Mesendoderm (in vitro differentiated cells): ENCODE results near the gene AMER3.

Experiments
- DNase-seq: peaks from one replicate; pipeline ENCODE4 v3.0.0; 2013
- H2AK5ac ChIP-seq: 2 replicates; pipeline ENCODE4 v1.6.1; 2013; ENCODE audit warnings: low read length, inconsistent platforms
- H2BK120ac ChIP-seq: 2 replicates; pipeline ENCODE4 v1.6.1; 2013; ENCODE audit warnings: low read depth, mild to moderate bottlenecking, low read length, moderate library complexity, mixed read lengths
- H2BK15ac ChIP-seq: replicated peaks from 2 replicates; pipeline ENCODE4 v1.6.1; 2013; ENCODE audit warnings: low read depth, mild to moderate bottlenecking, moderate library complexity
- H2BK5ac ChIP-seq: 2 replicates; pipeline ENCODE4 v1.6.1; 2013; ENCODE audit warnings: low read length, inconsistent platforms
- H3K18ac ChIP-seq: 2 replicates; pipeline ENCODE4 v1.6.1; 2013; ENCODE audit warnings: mild to moderate bottlenecking, low read length, mixed read lengths
- H3K23ac ChIP-seq: one replicate; pipeline ENCODE4 v1.6.1; 2013; ENCODE audit warnings: low read length
- H3K27ac ChIP-seq: 2 replicates; pipeline ENCODE4 v1.5.1; 2013; ENCODE audit warnings: low read depth, mild to moderate bottlenecking, inconsistent platforms, low read length, moderate library complexity
- H3K27me3 ChIP-seq: 2 replicates; pipeline ENCODE4 v1.6.1; 2013; ENCODE audit warnings: low read length, control low read depth, mild to moderate bottlenecking, inconsistent platforms; ENCODE audit not compliant: insufficient read depth, poor library complexity
- H3K36me3 ChIP-seq: 2 replicates; pipeline ENCODE4 v1.6.1; 2013; ENCODE audit warnings: low read length, inconsistent platforms; ENCODE audit not compliant: control insufficient read depth, insufficient read depth
- H3K4ac ChIP-seq: one replicate; pipeline ENCODE4 v1.6.1; 2013; ENCODE audit warnings: low read depth, mild to moderate bottlenecking, low read length, moderate library complexity
- H3K4me1 ChIP-seq: 2 replicates; pipeline ENCODE4 v1.6.1; 2013; ENCODE audit warnings: low read depth, low read length, inconsistent platforms; ENCODE audit not compliant: control insufficient read depth
- H3K4me2 ChIP-seq: 2 replicates; pipeline ENCODE4 v1.6.1; 2013; ENCODE audit warnings: low read length
- H3K4me3 ChIP-seq: 2 replicates; pipeline ENCODE4 v1.5.1; 2013; ENCODE audit warnings: mild to moderate bottlenecking, low read length
- H3K56ac ChIP-seq: one replicate; pipeline ENCODE4 v1.6.1; 2013; ENCODE audit warnings: low read length
- H3K79me1 ChIP-seq: 2 replicates; pipeline ENCODE4 v1.6.1; 2013; ENCODE audit warnings: low read length, inconsistent platforms
- H3K79me2 ChIP-seq: 2 replicates; pipeline ENCODE4 v1.6.1; 2013; ENCODE audit warnings: mild to moderate bottlenecking, low read length; ENCODE audit not compliant: control insufficient read depth, insufficient read depth
- H3K9ac ChIP-seq: 2 replicates; pipeline ENCODE4 v1.6.1; 2013; ENCODE audit warnings: low read length, inconsistent platforms
- H4K5ac ChIP-seq: one replicate; pipeline ENCODE4 v1.6.1; 2013; ENCODE audit warnings: low read length
- H4K8ac ChIP-seq: one replicate; pipeline ENCODE4 v1.6.1; 2013; ENCODE audit warnings: low read depth, mild to moderate bottlenecking, control low read depth, low read length, moderate library complexity
- WGBS: extraction: QIAGEN DNeasy Blood & Tissue Kit; methylation state at CpG from one replicate; pipeline ENCODE4 v1.1.7; 2013; ENCODE audit warnings: low lambda C conversion rate, missing lambda C conversion rate; ENCODE audit not compliant: insufficient coverage; ENCODE audit errors: extremely low coverage; 5-methylcytosine and 5-hydroxymethylcytosine counted together

AMER3 gene

DNA sequence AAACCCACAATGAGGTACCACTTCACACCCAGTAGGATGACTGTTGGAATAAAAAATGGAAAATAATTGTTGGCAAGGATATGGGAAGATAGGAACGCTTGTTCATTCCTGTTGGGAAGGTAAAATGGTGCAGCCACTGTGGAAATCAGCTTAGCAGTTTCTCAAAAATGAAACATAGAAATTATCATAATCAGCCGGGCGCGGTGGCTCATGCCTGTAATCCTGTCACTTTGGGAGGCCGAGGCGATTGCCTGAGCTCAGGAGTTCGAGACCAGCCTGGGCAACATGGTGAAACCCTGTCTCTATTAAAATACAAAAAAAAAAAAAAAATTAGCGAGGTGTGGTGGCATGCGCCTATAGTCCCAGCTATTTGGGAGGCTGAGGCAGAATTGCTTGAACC lies 23.4 kb downstream of the AMER3 start:
- no peak overlapping the region for H2BK5ac ChIP-seq
- no peak overlapping the region for H3K23ac ChIP-seq
- DNase-seq: no peak
- no peak overlapping the region for H3K4ac ChIP-seq
- H3K36me3 ChIP-seq: no peaks in the 10 kb centered on the region
- no peak overlapping the region for H2BK15ac ChIP-seq
- no peak overlapping the region for H3K9ac ChIP-seq
- WGBS: no CpG with 5 or more reads among the region's 9 CpGs
- no peak overlapping the region for H4K5ac ChIP-seq
- no peak overlapping the region for H3K27ac ChIP-seq
- H3K79me2 ChIP-seq: no peaks in the 10 kb centered on the region
- no peak overlapping the region for H3K4me2 ChIP-seq
- no peaks in the 10 kb centered on the region for H3K27me3 ChIP-seq
- H2AK5ac ChIP-seq: no peak overlapping the region
- H3K4me1 ChIP-seq: no peaks in the 10 kb centered on the region
- H3K4me3 ChIP-seq: no peak overlapping the region
- H3K18ac ChIP-seq: no peak overlapping the region
- no peak overlapping the region for H3K56ac ChIP-seq
- no peak overlapping the region for H4K8ac ChIP-seq
- no peak overlapping the region for H2BK120ac ChIP-seq
- no peaks in the 10 kb centered on the region for H3K79me1 ChIP-seq

DNA sequence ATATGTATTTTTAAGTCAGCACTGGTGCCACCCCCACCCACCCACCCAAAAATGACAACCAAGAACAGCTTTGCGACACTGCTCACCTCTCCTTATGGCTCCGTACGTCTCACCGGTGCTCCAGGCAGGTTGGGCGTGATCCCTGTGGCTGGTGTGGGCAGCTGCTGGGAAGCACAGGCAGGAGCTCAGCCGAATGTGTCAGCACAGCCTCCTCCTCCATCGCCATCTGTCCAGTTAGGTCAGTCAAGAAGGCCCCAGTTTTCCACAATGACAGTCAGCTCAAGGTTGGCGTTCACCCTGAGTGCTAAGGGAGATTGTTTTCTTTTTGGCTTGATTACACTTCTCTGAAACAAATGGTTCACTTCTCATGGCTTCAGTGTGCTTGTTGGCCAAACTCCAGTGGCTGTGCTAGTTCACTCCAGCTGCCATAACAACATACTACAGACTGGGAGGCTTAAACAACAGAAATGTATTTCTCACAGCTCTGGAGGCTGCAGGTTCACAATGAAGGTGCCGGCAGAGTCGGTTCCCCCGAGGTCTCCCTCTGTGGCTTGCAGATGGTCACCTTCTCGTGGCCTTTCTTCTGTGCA lies 30.2 kb downstream of the AMER3 start:
- H3K9ac ChIP-seq: no peak overlapping the region
- H3K18ac ChIP-seq: no peak overlapping the region
- no peaks in the 10 kb centered on the region for H3K79me1 ChIP-seq
- H4K5ac ChIP-seq: no peak overlapping the region
- no peak overlapping the region for H2BK120ac ChIP-seq
- no peaks in the 10 kb centered on the region for H3K79me2 ChIP-seq
- H3K36me3 ChIP-seq: no peaks in the 10 kb centered on the region
- H3K4me1 ChIP-seq: no peaks in the 10 kb centered on the region
- H2AK5ac ChIP-seq: no peak overlapping the region
- DNase-seq: no peak
- H2BK15ac ChIP-seq: no peak overlapping the region
- H3K27ac ChIP-seq: no peak overlapping the region
- no peak overlapping the region for H3K4me2 ChIP-seq
- H4K8ac ChIP-seq: no peak overlapping the region
- no peak overlapping the region for H2BK5ac ChIP-seq
- no peak overlapping the region for H3K4me3 ChIP-seq
- H3K23ac ChIP-seq: no peak overlapping the region
- no CpG with 5 or more reads among the region's 12 CpGs for WGBS
- no peaks in the 10 kb centered on the region for H3K27me3 ChIP-seq
- H3K56ac ChIP-seq: no peak overlapping the region
- no peak overlapping the region for H3K4ac ChIP-seq

DNA sequence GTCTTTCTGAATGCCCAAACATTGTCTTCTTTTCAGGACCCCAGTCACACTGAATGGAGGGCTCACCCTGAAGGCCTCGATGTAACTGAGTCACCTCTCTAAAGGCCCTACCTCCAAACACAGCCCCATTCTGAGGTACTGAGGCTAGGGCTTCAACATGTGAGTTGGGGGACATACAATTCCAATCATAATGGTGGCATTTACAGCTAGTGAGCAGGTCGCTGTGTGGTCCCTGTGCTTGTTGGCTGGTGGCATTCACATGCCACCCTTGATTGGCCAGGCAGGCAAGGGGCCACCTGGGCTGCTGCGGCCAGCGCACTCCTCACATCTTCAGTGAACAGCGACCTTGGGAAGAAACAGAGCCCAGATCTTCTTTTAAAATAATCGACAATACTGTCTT lies 30.7 kb downstream of the AMER3 start:
- Histone ChIP-seq H2BK15ac (no peak overlapping the region), H3K18ac (no peak overlapping the region), H3K36me3 (no peaks in the 10 kb centered on the region), H3K4me3 (no peak overlapping the region), H3K79me2 (no peaks in the 10 kb centered on the region), H3K27me3 (no peaks in the 10 kb centered on the region), H4K5ac (no peak overlapping the region), H4K8ac (no peak overlapping the region), H3K9ac (no peak overlapping the region), H2AK5ac (no peak overlapping the region), H3K27ac (no peak overlapping the region), H2BK120ac (no peak overlapping the region), H3K4me1 (no peaks in the 10 kb centered on the region), H3K23ac (no peak overlapping the region), H3K4ac (no peak overlapping the region), H3K4me2 (no peak overlapping the region), H2BK5ac (no peak overlapping the region), H3K56ac (no peak overlapping the region), H3K79me1 (no peaks in the 10 kb centered on the region)
- no peak for DNase-seq
- WGBS: no CpG with 5 or more reads among the region's 6 CpGs

DNA sequence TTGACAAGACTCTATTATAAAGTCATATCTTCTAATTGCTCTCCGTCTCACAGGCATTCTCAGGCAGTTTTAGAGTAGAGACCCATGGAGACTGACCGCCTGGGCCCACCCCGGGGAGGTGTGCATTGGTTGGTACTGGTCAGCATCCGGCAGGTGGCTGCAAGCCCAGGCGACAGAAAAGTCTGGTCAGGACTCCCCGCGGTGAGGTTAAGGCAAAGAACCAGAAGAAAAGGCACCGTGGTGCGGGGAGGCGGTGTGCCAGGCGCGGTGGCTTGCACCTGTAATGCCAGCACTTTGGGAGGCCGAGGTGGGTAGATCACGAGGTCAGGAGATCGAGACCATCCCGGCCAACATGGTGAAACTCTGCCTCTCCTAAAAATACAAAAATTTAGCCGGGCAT lies 32.5 kb downstream of the AMER3 start:
- Histone ChIP-seq H4K5ac (no peak overlapping the region), H3K4me2 (no peak overlapping the region), H3K27me3 (no peaks in the 10 kb centered on the region), H3K9ac (no peak overlapping the region), H2BK120ac (no peak overlapping the region), H2AK5ac (no peak overlapping the region), H3K18ac (no peak overlapping the region), H2BK15ac (no peak overlapping the region), H3K4me1 (no peaks in the 10 kb centered on the region), H4K8ac (no peak overlapping the region), H3K4ac (no peak overlapping the region), H3K56ac (no peak overlapping the region), H3K23ac (no peak overlapping the region), H2BK5ac (no peak overlapping the region), H3K79me2 (no peaks in the 10 kb centered on the region), H3K27ac (no peak overlapping the region), H3K36me3 (no peaks in the 10 kb centered on the region), H3K4me3 (no peak overlapping the region), H3K79me1 (no peaks in the 10 kb centered on the region)
- no CpG with 5 or more reads among the region's 17 CpGs for WGBS
- no peak for DNase-seq

DNA sequence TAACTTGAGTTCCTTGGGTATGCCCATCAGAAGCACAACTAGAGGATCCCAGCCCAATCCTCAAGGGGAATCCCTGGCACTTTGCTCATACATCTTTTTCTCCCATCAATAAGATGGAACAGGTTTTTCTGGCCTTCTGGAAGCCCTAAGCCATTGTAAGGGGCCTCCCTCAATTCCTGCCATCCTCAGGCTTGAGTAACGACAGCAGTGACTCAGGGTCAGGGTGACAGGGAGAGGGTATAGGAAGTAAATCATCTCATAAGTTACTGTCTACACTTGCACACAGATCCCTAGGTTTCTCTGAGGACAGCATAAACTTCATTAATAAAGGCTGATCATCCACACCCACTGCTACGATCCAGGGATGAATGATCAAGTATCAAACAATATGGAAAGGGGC lies 35.0 kb downstream of the AMER3 start:
- Histone ChIP-seq H3K9ac (no peak overlapping the region), H3K4ac (no peak overlapping the region), H3K56ac (no peak overlapping the region), H2BK120ac (no peak overlapping the region), H4K5ac (no peak overlapping the region), H3K18ac (no peak overlapping the region), H4K8ac (no peak overlapping the region), H3K23ac (no peak overlapping the region), H3K4me3 (no peak overlapping the region), H2BK5ac (no peak overlapping the region), H2AK5ac (no peak overlapping the region), H3K4me1 (no peaks in the 10 kb centered on the region), H3K27me3 (no peaks in the 10 kb centered on the region), H2BK15ac (no peak overlapping the region), H3K4me2 (no peak overlapping the region), H3K79me2 (no peaks in the 10 kb centered on the region), H3K36me3 (no peaks in the 10 kb centered on the region), H3K27ac (no peak overlapping the region), H3K79me1 (no peaks in the 10 kb centered on the region)
- WGBS: no CpG with 5 or more reads among the region's 2 CpGs
- DNase-seq: no peak
